Measurements from ENCODE around the gene SEMA4A.

GRCh38 chr1:156143765-156144489 is 9.5 kb upstream of the SEMA4A start:
- no peak for TF ChIP-seq POLR2A (IDR thresholded peaks at IDR 0.05; ENCODE audit: low read depth, low read length)
- TF ChIP-seq POLR2AphosphoS5 (IDR thresholded peaks at IDR 0.05; ENCODE audit: low read depth, low read length), result no peak
- no peak for TF ChIP-seq TAF1 (IDR thresholded peaks at IDR 0.05; ENCODE audit: borderline replicate concordance, low read depth, low read length)
